Stimulated activated CD8-positive, alpha-beta memory T cell treated with anti-CD3 and anti-CD28 coated beads, Interleukin-15, amount 100 ng/mL, for 24 hours (primary cell): Measurements from ENCODE around the gene FLAD1.
A peak's percentile ranks its signal among the peaks of the same experiment; 100 is the strongest.
"Not testable (repeated sequence)": the region's sequence is repeated elsewhere in the genome, so short reads cannot be mapped to it uniquely, and the experiment has no call there.

Source experiments
- DNase-seq: peaks from one replicate; pipeline ENCODE4 v3.0.0-alpha.2; 2020; ENCODE audit warnings: low read depth

The FLAD1 gene

GRCh38 chr1:154969860-154970452, 13.2 kb upstream of the FLAD1 start:
- no peak for DNase-seq

GRCh38 chr1:154970631-154971340, 12.4 kb upstream of the FLAD1 start, which contains the start of gene SHC1:
Gene SHC1 (minus strand): TSS chr1:154970747. CDS start chr1:154970526, 221 bp downstream.
- DNase-seq: no peak

GRCh38 chr1:154971341-154971998, 11.7 kb upstream of the FLAD1 start:
- no peak for DNase-seq

GRCh38 chr1:154972213-154972516, 11.0 kb upstream of the FLAD1 start:
- DNase-seq: no peak

- no peak for DNase-seq
These were observed 10.4 kb upstream of the FLAD1 start for GRCh38 chr1:154972517-154973343.

GRCh38 chr1:154973344-154974101, 9.6 kb upstream of the FLAD1 start:
- DNase-seq: peak; percentile 82

- DNase-seq: peak; percentile 76
These were observed 8.9 kb upstream of the FLAD1 start, which contains the start of gene CKS1B for GRCh38 chr1:154974102-154974807. Gene CKS1B (plus strand): TSS chr1:154974681. CDS start chr1:154974746, 65 bp downstream.

- peak; percentile 79 for DNase-seq
These were observed 8.2 kb upstream of the FLAD1 start for GRCh38 chr1:154974808-154975408.

GRCh38 chr1:154975409-154976059, 7.6 kb upstream of the FLAD1 start:
- DNase-seq: peak; percentile 33

- not testable (repeated sequence) for DNase-seq
These were observed 5.4 kb upstream of the FLAD1 start for GRCh38 chr1:154977762-154978161.

GRCh38 chr1:154978360-154978759, 4.8 kb upstream of the FLAD1 start:
- DNase-seq: no peak

- no peak for DNase-seq
These were observed 803 bp upstream of the FLAD1 start for GRCh38 chr1:154982341-154982740.

- no peak for DNase-seq
These were observed 777 bp downstream of the FLAD1 start for GRCh38 chr1:154983776-154984466.

- DNase-seq: not testable (repeated sequence)
These were observed 3.6 kb downstream of the FLAD1 start for GRCh38 chr1:154986736-154987135.

- DNase-seq: no peak
These were observed 4.2 kb downstream of the FLAD1 start for GRCh38 chr1:154987326-154987725.

- no peak for DNase-seq
These were observed 5.2 kb downstream of the FLAD1 start for GRCh38 chr1:154988058-154988954.

GRCh38 chr1:154989195-154989860, 6.2 kb downstream of the FLAD1 start:
- DNase-seq: no peak

GRCh38 chr1:154990276-154990675, 7.1 kb downstream of the FLAD1 start:
- DNase-seq: no peak
